Ovary (tissue), 9 donors: Measurements from ENCODE around the gene PALD1. TPM values are rescaled to one million over a fixed set of nuclear protein-coding genes. Genes with fewer than 3 reads are reported as not detected.
A peak's percentile ranks its signal among the peaks of the same experiment; 100 is the strongest.

ENCODE experiments used
- DNase-seq, 5 donors: peaks; one replicate each; pipeline ENCODE4 v3.0.0-alpha.2; 2019 to 2020
- H3K27ac ChIP-seq, 2 donors: fragments of 200-600 bp; one replicate each; pipeline versions ENCODE4 v1.5.1 to v1.8.0; 2019 to 2022
- H3K27me3 ChIP-seq: fragments of 200-600 bp; one replicate; pipeline ENCODE4 v1.8.0; 2022
- H3K36me3 ChIP-seq: fragments of 200-600 bp; sonication (generic); one replicate; pipeline ENCODE4 v1.5.1; 2019
- H3K4me1 ChIP-seq: one replicate; pipeline ENCODE4 v1.8.1; 2013; ENCODE audit warnings: mild to moderate bottlenecking, moderate library complexity; ENCODE audit not compliant: insufficient read depth
- H3K4me3 ChIP-seq: fragments of 200-600 bp; sonication (generic); one replicate; pipeline ENCODE4 v1.5.1; 2017
- H3K9me3 ChIP-seq, 2 donors: fragments of 200-600 bp in 1 of 2; sonication (generic) in 1 of 2; one replicate each; pipeline versions ENCODE4 v1.5.1 to v1.8.1; 2013 to 2019; ENCODE audit warnings: mild to moderate bottlenecking in 1 of 2, moderate library complexity in 1 of 2
- CTCF ChIP-seq, 3 donors: fragments of 450-650 bp in 2 of 3; fragments of 200-600 bp in 1 of 3; IDR thresholded peaks; one replicate each; pipeline versions ENCODE4 v1.5.1 to v1.8.0; 2016 to 2022; ENCODE audit warnings: antibody characterized with exemption in 3 of 3, mild to moderate bottlenecking in 1 of 3
- EP300 ChIP-seq: sonication (generic); formaldehyde crosslinking; IDR thresholded peaks from one replicate; pipeline ENCODE4 v1.6.1; 2017; ENCODE audit warnings: antibody characterized with exemption
- POLR2A ChIP-seq: fragments of 450-650 bp; IDR thresholded peaks from one replicate; pipeline ENCODE4 v1.6.1; 2017; ENCODE audit warnings: antibody characterized with exemption, mild to moderate bottlenecking, moderate library complexity
- WGBS, 3 donors: extraction: QIAGEN DNeasy Blood & Tissue Kit in 1 of 3; methylation state at CpG; one replicate each; pipeline versions ENCODE4 v1.1.5 to v1.1.7; 2013 to 2017; 5-methylcytosine and 5-hydroxymethylcytosine counted together
- intact Hi-C, 4 donors: fragments of 100-400 bp; cut with DNase I; formaldehyde crosslinking; loops; one replicate each; pipeline versions ENCODE4 v1.11.0 to v1.15.1; 2022 to 2023
- polyA plus RNA-seq, 2 donors: library from polyadenylated mRNA; stranded (reverse); fragments of 200-250 nt in 1 of 2; fragments of 350-450 nt in 1 of 2; fragmentation: Illumina TruSeq in 1 of 2; extraction: RNeasy Lipid Tissue Mini Kit (QIAGEN cat#74804) in 1 of 2; gene quantifications; one replicate each; pipeline ENCODE4 v1.2.3, GENCODE V29; 2013 to 2014
- total RNA-seq, 7 donors: library from RNA; depleted of rRNA in 2 of 7; stranded (reverse); fragments of >200 nt in 2 of 7; fragmentation: NEBNext Ultra II Directional in 3 of 7; extraction: Animal tissue kit (Norgen Biotek cat#: 25700) in 3 of 7; gene quantifications; one replicate each; pipeline versions ENCODE4 v1.1.0 to v1.2.4, GENCODE V29; 2016 to 2023
- donor health status: DM: no; HTN: no; CAD: no; lungs with moderate emphysema.
- donor health status: DM: no; HTN: no; CAD: no.
- donor health status: Bipolar disorder and iron deficiency.
- donor health status: DM: yes; HTN: yes; CAD: no.
- donor health status: DM: no; HTN: no; CAD: no.
- donor health status: DM: yes; HTN: yes; CAD: no.

The PALD1 gene
- total and polyA plus RNA-seq, 9 donors, result 2.2 to 10.5 (median 6.8) TPM

- TF ChIP-seq CTCF (IDR thresholded peaks at IDR 0.05), result no peak
- TF ChIP-seq POLR2A, result no peak
- no peak for TF ChIP-seq EP300
Observed at GRCh38 chr10:70586348-70586930, 107.9 kb downstream of the PALD1 start.

GRCh38 chr10:70587045-70587658 is 108.6 kb downstream of the PALD1 start:
- Histone ChIP-seq H3K4me3 (no peak overlapping the region), H3K9me3 (no peaks in the 10 kb centered on the region), H3K27me3 (no peaks in the 10 kb centered on the region), H3K36me3 (no peaks in the 10 kb centered on the region), H3K4me1 (peaks cover 11% of the 10 kb centered on the region), H3K27ac (no peak overlapping the region)
- DNase-seq, result no peak
- 87 to 90% (median 90%) methylated on average over 8 of the region's 8 CpGs for WGBS, 3 donors
- no peak for TF ChIP-seq POLR2A
- TF ChIP-seq CTCF (IDR thresholded peaks at IDR 0.05), result no peak
- intact Hi-C loops, result no loop called here

More at GRCh38 chr10:70586348-70586930, 107.9 kb downstream of the PALD1 start:
- Histone ChIP-seq H3K4me1 (peaks cover 11% of the 10 kb centered on the region), H3K27ac (no peak overlapping the region), H3K27me3 (no peaks in the 10 kb centered on the region), H3K9me3 (no peaks in the 10 kb centered on the region), H3K4me3 (no peak overlapping the region), H3K36me3 (no peaks in the 10 kb centered on the region)
- intact Hi-C loops, result no loop called here
- DNase-seq, result peak in 1 of 5 donors; percentile 12
- 93 to 96% (median 93%) methylated on average over 8 of the region's 8 CpGs for WGBS, 3 donors

DNA sequence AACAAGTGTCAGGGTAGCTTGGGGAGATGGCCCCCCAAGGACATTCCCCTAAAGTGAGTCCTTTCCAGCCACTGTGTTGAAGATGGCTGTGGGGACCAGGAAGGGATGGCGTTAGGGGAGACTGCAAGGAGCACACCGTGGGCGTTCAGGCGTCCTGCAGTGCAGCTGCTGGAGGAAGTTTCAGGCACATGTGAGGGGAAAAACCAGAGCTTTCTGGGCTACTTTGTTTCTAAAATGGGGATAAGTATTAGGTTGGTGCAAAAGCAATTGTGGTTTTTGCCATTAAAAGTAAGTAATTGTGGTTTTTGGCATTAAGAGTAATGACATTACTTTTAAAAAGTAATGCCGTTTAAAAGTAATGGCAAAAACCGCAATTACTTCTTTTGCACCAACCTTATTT is 109.7 kb downstream of the PALD1 start:
- intact Hi-C loops, result no loop called here
- Histone ChIP-seq H3K9me3 (no peaks in the 10 kb centered on the region), H3K27ac (no peak overlapping the region), H3K36me3 (no peaks in the 10 kb centered on the region), H3K4me3 (no peak overlapping the region), H3K4me1 (peaks cover 11% of the 10 kb centered on the region), H3K27me3 (no peaks in the 10 kb centered on the region)
- TF ChIP-seq EP300, result no peak
- TF ChIP-seq CTCF (IDR thresholded peaks at IDR 0.05), result no peak
- no peak for TF ChIP-seq POLR2A
- DNase-seq, result peak in 1 of 5 donors; percentile 1
- 60 to 77% (median 71%) methylated on average over 6 of the region's 6 CpGs for WGBS, 3 donors

DNA sequence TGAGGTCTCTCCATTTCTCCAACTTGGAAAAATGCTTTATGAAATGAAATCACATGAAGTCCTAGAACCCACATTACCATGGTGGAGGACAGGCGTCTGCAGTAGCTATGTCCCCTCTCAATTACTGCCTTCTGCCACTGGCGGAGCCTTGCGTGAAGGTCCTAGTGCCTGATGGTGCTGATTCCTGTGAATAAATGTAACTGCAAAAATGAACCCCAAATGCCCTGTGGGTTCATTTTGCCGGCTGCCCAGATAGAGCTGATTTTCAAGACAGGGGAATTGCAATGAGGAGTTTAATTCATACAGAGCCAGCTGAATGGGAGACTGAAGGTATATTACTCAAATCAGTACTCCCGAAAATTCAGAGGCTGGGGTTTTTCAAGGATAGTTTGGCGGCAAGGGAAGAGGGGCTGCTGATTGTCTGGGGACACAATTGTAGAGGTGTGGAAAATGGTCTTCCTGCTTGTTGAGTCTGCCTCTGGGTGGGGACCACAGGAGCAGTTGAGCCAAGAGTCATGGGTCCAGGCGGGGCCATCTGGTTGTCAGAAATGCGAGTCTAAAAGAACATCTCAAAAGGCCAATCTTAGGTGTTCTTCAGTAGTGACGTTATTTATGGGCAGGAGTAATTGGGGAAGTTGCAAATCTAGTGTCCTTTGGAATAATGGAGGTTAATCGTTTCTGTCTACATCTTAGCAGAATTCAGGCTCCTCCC is 110.4 kb downstream of the PALD1 start:
- Histone ChIP-seq H3K4me1 (peaks cover 8% of the 10 kb centered on the region), H3K9me3 (no peaks in the 10 kb centered on the region), H3K4me3 (no peak overlapping the region), H3K27ac (no peak overlapping the region), H3K36me3 (no peaks in the 10 kb centered on the region), H3K27me3 (no peaks in the 10 kb centered on the region)
- peak in 1 of 5 donors; percentile 2 for DNase-seq
- intact Hi-C loops, result no loop called here
- WGBS, 3 donors, result 58 to 64% (median 61%) methylated on average over 9 to 10 of the region's 10 CpGs
- TF ChIP-seq CTCF (IDR thresholded peaks at IDR 0.05) (no peak), POLR2A (no peak)
